DOHH2 (cell line): ENCODE results near the gene CACTIN.

Source experiments
- H3F3A ChIP-seq: fragments of 200-600 bp; sonication (generic), shearing (Covaris generic); 2 replicates; pipeline ENCODE4 v1.6.0; 2016; ENCODE audit warnings: antibody characterized with exemption, mild to moderate bottlenecking; ENCODE audit not compliant: control insufficient read depth, insufficient read depth
- H3K27ac ChIP-seq: fragments of 200-600 bp; sonication (generic); 2 replicates; pipeline ENCODE4 v1.5.1; 2014; ENCODE audit warnings: low read depth, mild to moderate bottlenecking, low read length, moderate library complexity
- H3K27me3 ChIP-seq: fragments of 200-600 bp; sonication (generic); 2 replicates; pipeline ENCODE4 v1.6.1; 2014; ENCODE audit warnings: mild to moderate bottlenecking, low read length, mixed read lengths; ENCODE audit not compliant: control insufficient read depth
- H3K36me3 ChIP-seq: fragments of 200-600 bp; sonication (generic); 2 replicates; pipeline ENCODE4 v1.6.1; 2014; ENCODE audit warnings: mild to moderate bottlenecking, low read length, moderate library complexity, mixed read lengths; ENCODE audit not compliant: control insufficient read depth
- H3K4me1 ChIP-seq: fragments of 200-600 bp; sonication (generic); 2 replicates; pipeline ENCODE4 v1.6.1; 2014; ENCODE audit warnings: mild to moderate bottlenecking, low read length, mixed read lengths; ENCODE audit not compliant: control insufficient read depth
- H3K4me2 ChIP-seq: fragments of 200-600 bp; sonication (generic); 2 replicates; pipeline ENCODE4 v1.6.0; 2014; ENCODE audit warnings: mild to moderate bottlenecking, low read length, moderate library complexity
- H3K4me3 ChIP-seq: fragments of 200-600 bp; sonication (generic); 2 replicates; pipeline ENCODE4 v1.5.1; 2014; ENCODE audit warnings: mild to moderate bottlenecking, low read length, mixed read lengths
- H3K79me2 ChIP-seq: fragments of 200-600 bp; sonication (generic); 2 replicates; pipeline ENCODE4 v1.6.1; 2014; ENCODE audit warnings: mild to moderate bottlenecking, low read length, mixed read lengths; ENCODE audit not compliant: control insufficient read depth
- H3K9me2 ChIP-seq: fragments of 200-600 bp; sonication (generic); replicated peaks from 2 replicates; pipeline ENCODE4 v1.6.1; 2014; ENCODE audit warnings: mild to moderate bottlenecking, low read length, mixed read lengths; ENCODE audit not compliant: control insufficient read depth
- H3K9me3 ChIP-seq: fragments of 200-600 bp; sonication (generic); 2 replicates; pipeline ENCODE4 v1.6.1; 2014; ENCODE audit warnings: antibody characterized with exemption, low read length, mixed read lengths; ENCODE audit not compliant: control insufficient read depth, insufficient read depth
- H4K20me1 ChIP-seq: fragments of 200-600 bp; sonication (generic); 2 replicates; pipeline ENCODE4 v1.6.0; 2014; ENCODE audit warnings: low read depth, mild to moderate bottlenecking, antibody characterized with exemption, low read length, moderate library complexity; ENCODE audit not compliant: control insufficient read depth, insufficient read depth
- EZH2phosphoT487 ChIP-seq: fragments of 200-600 bp; sonication (generic); IDR thresholded peaks from 2 replicates; pipeline ENCODE4 v1.6.1; 2017; ENCODE audit warnings: borderline replicate concordance, mild to moderate bottlenecking, antibody characterized with exemption, low read length, moderate library complexity, mixed read lengths
- TF ChIP-seq, protein P1 (sequence below): fragments of 200-600 bp; sonication (generic); IDR thresholded peaks from one replicate; pipeline ENCODE4 v1.5.1; 2014; ENCODE audit warnings: antibody characterized with exemption, mild to moderate bottlenecking, low read depth, low read length; ENCODE audit not compliant: poor library complexity, severe bottlenecking

The CACTIN gene

GRCh38 chr19:3595521-3596061 lies 31.0 kb downstream of the CACTIN start:
- Histone ChIP-seq H3K9me3 (peaks cover 17% of the 10 kb centered on the region; the same call in 1 of the 2 replicates), H3K9me2 (no peaks in the 10 kb centered on the region), H3K4me2 (no peak overlapping the region), H4K20me1 (no peaks in the 10 kb centered on the region), H3K4me3 (no peak overlapping the region), H3K79me2 (no peaks in the 10 kb centered on the region), H3K4me1 (peaks cover 2% of the 10 kb centered on the region; the same call in 1 of the 2 replicates), H3F3A (no peaks in the 10 kb centered on the region), H3K27ac (no peak overlapping the region), H3K36me3 (no peaks in the 10 kb centered on the region), H3K27me3 (no peaks in the 10 kb centered on the region)
- TF ChIP-seq, protein P1, sequence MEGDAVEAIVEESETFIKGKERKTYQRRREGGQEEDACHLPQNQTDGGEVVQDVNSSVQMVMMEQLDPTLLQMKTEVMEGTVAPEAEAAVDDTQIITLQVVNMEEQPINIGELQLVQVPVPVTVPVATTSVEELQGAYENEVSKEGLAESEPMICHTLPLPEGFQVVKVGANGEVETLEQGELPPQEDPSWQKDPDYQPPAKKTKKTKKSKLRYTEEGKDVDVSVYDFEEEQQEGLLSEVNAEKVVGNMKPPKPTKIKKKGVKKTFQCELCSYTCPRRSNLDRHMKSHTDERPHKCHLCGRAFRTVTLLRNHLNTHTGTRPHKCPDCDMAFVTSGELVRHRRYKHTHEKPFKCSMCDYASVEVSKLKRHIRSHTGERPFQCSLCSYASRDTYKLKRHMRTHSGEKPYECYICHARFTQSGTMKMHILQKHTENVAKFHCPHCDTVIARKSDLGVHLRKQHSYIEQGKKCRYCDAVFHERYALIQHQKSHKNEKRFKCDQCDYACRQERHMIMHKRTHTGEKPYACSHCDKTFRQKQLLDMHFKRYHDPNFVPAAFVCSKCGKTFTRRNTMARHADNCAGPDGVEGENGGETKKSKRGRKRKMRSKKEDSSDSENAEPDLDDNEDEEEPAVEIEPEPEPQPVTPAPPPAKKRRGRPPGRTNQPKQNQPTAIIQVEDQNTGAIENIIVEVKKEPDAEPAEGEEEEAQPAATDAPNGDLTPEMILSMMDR, result no peak
- TF ChIP-seq EZH2phosphoT487, result no peak

- Histone ChIP-seq H3F3A (no peaks in the 10 kb centered on the region), H3K27me3 (no peaks in the 10 kb centered on the region)
Observed at GRCh38 chr19:3593156-3593555, 33.4 kb downstream of the CACTIN start.

GRCh38 chr19:3591876-3592613 lies 34.5 kb downstream of the CACTIN start:
- no peaks in the 10 kb centered on the region for H3F3A ChIP-seq
- peaks cover 20% of the 10 kb centered on the region; the same call in 1 of the 2 replicates for H3K9me3 ChIP-seq
- H3K36me3 ChIP-seq, result no peaks in the 10 kb centered on the region
- no peak for TF ChIP-seq EZH2phosphoT487
- TF ChIP-seq, protein P1, result no peak
- H3K4me2 ChIP-seq, result no peak overlapping the region
- H3K9me2 ChIP-seq, result no peaks in the 10 kb centered on the region
- H3K27ac ChIP-seq, result no peak overlapping the region
- H3K79me2 ChIP-seq, result no peaks in the 10 kb centered on the region
- H3K27me3 ChIP-seq, result no peaks in the 10 kb centered on the region
- no peaks in the 10 kb centered on the region for H4K20me1 ChIP-seq
- no peaks in the 10 kb centered on the region for H3K4me1 ChIP-seq
- H3K4me3 ChIP-seq, result no peak overlapping the region

More at GRCh38 chr19:3593156-3593555, 33.4 kb downstream of the CACTIN start:
- Histone ChIP-seq H3K4me3 (no peak overlapping the region), H3K79me2 (no peaks in the 10 kb centered on the region), H3K27ac (no peak overlapping the region), H3K9me2 (no peaks in the 10 kb centered on the region), H3K36me3 (no peaks in the 10 kb centered on the region), H3K9me3 (peaks cover 20% of the 10 kb centered on the region; the same call in 1 of the 2 replicates), H4K20me1 (no peaks in the 10 kb centered on the region), H3K4me2 (no peak overlapping the region), H3K4me1 (no peaks in the 10 kb centered on the region)
- TF ChIP-seq EZH2phosphoT487, result no peak
